PC-3 (cell line): ENCODE measurements around the gene DGKE. TPM values are rescaled to one million over a fixed set of nuclear protein-coding genes. Genes with fewer than 3 reads are reported as not detected.

Source experiments
- ATAC-seq: fragments of 200-7000 bp; cut with Tn5 transposase; 2 replicates; pipeline ENCODE4 v1.9.1; 2020; ENCODE audit warnings: mild to moderate bottlenecking, moderate library complexity
- BruUV-seq: library from RNA; stranded (reverse); fragments of 400-500 nt; replicated peaks from 2 replicates; lab custom pipeline; 2021; lab: Mats Ljungman, UMichigan
- CTCF ChIA-PET: fragments of 300-600 bp; sonication (Branson Sonifier 250); formaldehyde crosslinking; loops from one replicate; lab custom pipeline; 2022; ENCODE audit warnings: antibody characterized with exemption; lab: Charles Lee
- POLR2A ChIA-PET: fragments of 300-600 bp; sonication (Branson Sonifier 250); formaldehyde crosslinking; loops from one replicate; lab custom pipeline; 2022; ENCODE audit warnings: antibody characterized with exemption; ENCODE audit not compliant: unreplicated experiment; lab: Charles Lee
- DNase-seq: peaks from one replicate; pipeline ENCODE4 v3.0.0-alpha.2; 2015
- H2AFZ ChIP-seq: fragments of 300-600 bp; sonication (generic); 2 replicates; pipeline ENCODE4 v1.6.0; 2016; ENCODE audit warnings: antibody characterized with exemption, low read length
- H3F3A ChIP-seq: fragments of 300-600 bp; sonication (generic); one replicate; pipeline ENCODE4 v1.6.0; 2017; ENCODE audit warnings: antibody characterized with exemption, low read length, control low read depth, mild to moderate bottlenecking; ENCODE audit not compliant: unreplicated experiment
- H3K27ac ChIP-seq: fragments of 300-600 bp; sonication (generic); 2 replicates; pipeline ENCODE4 v1.5.1; 2016; ENCODE audit warnings: mild to moderate bottlenecking, low read length
- H3K27me3 ChIP-seq: fragments of 300-600 bp; sonication (generic); 2 replicates; pipeline ENCODE4 v1.6.1; 2016; ENCODE audit warnings: low read length, mixed read lengths
- H3K36me3 ChIP-seq: fragments of 300-600 bp; sonication (generic); 2 replicates; pipeline ENCODE4 v1.6.1; 2016; ENCODE audit warnings: low read depth, mixed run types, low read length, mixed read lengths
- H3K4me1 ChIP-seq: fragments of 300-600 bp; sonication (generic); 2 replicates; pipeline ENCODE4 v1.5.1; 2016; ENCODE audit warnings: low read length; ENCODE audit not compliant: insufficient read depth
- H3K4me2 ChIP-seq: fragments of 300-600 bp; sonication (generic); 2 replicates; pipeline ENCODE4 v1.6.0; 2016; ENCODE audit warnings: low read length
- H3K4me3 ChIP-seq: fragments of 300-600 bp; sonication (generic); 2 replicates; pipeline ENCODE4 v1.5.1; 2016; ENCODE audit warnings: mild to moderate bottlenecking, low read length, mixed read lengths
- H3K79me2 ChIP-seq: fragments of 300-600 bp; sonication (generic); 2 replicates; pipeline ENCODE4 v1.6.1; 2017; ENCODE audit warnings: low read length, mixed read lengths
- H3K9ac ChIP-seq: fragments of 300-600 bp; sonication (generic); 2 replicates; pipeline ENCODE4 v1.6.0; 2016; ENCODE audit warnings: mild to moderate bottlenecking, low read length
- H3K9me2 ChIP-seq: fragments of 300-600 bp; sonication (generic); replicated peaks from 2 replicates; pipeline ENCODE4 v1.6.1; 2016; ENCODE audit warnings: mixed run types, low read length, mixed read lengths
- H3K9me3 ChIP-seq: fragments of 300-600 bp; sonication (generic); 2 replicates; pipeline ENCODE4 v1.6.1; 2016; ENCODE audit warnings: low read length, mixed read lengths
- H4K20me1 ChIP-seq: fragments of 300-600 bp; sonication (generic); 2 replicates; pipeline ENCODE4 v1.6.1; 2016; ENCODE audit warnings: low read length, mixed read lengths
- CTCF ChIP-seq: fragments of 300-600 bp; sonication (generic); conservative IDR thresholded peaks from 2 replicates; pipeline ENCODE4 v1.5.1; 2017; ENCODE audit warnings: antibody characterized with exemption, low read depth, mild to moderate bottlenecking, low read length
- EZH2 ChIP-seq: fragments of 300-600 bp; sonication (generic); IDR thresholded peaks from one replicate; pipeline ENCODE4 v1.6.1; 2017; ENCODE audit warnings: antibody characterized with exemption, mild to moderate bottlenecking, low read length; ENCODE audit not compliant: unreplicated experiment
- EZH2phosphoT487 ChIP-seq: fragments of 300-600 bp; sonication (generic); IDR thresholded peaks from 2 replicates; pipeline ENCODE4 v1.6.1; 2018; ENCODE audit warnings: mild to moderate bottlenecking, antibody characterized with exemption, low read length, borderline replicate concordance
- intact Hi-C: fragments of 100-400 bp; cut with micrococcal nuclease; formaldehyde crosslinking; loops from 2 replicates; pipeline ENCODE4 v1.9.0; 2023
- total RNA-seq: library from RNA; depleted of rRNA; stranded (reverse); fragments of >200 nt; gene quantifications from 2 replicates; pipeline ENCODE4 v1.2.3, GENCODE V29; 2014

DGKE gene
- total RNA-seq, 1 experiment from 2014 or later: 8.4 TPM

- H3K9me2 ChIP-seq: no peaks in the 10 kb centered on the region
- H3K27me3 ChIP-seq: no peaks in the 10 kb centered on the region
- no peak overlapping the region for H3K9ac ChIP-seq
- H3K4me3 ChIP-seq: no peak overlapping the region
- H2AFZ ChIP-seq: no peak overlapping the region
- H4K20me1 ChIP-seq: no peaks in the 10 kb centered on the region
- ChIA-PET POLR2A (no interaction called here), CTCF (interaction anchor here (0.6 kb wide), 1 partner anchor 26 kb away, joined by 3 read pairs; no protein-coding TSS in a partner anchor)
- DNase-seq (no peak), ATAC-seq (no peak)
- no peaks in the 10 kb centered on the region for H3K9me3 ChIP-seq
- no peaks in the 10 kb centered on the region for H3F3A ChIP-seq
- no peaks in the 10 kb centered on the region for H3K79me2 ChIP-seq
- H3K27ac ChIP-seq: no peak overlapping the region
- H3K4me2 ChIP-seq: no peak overlapping the region
- intact Hi-C loops: no loop called here
- no peak for TF ChIP-seq EZH2
- no peaks in the 10 kb centered on the region for H3K4me1 ChIP-seq
- H3K36me3 ChIP-seq: peaks cover 13% of the 10 kb centered on the region
- BruUV-seq: no TSS peak
Measured at GRCh38 chr17:56868716-56869115, 34.8 kb downstream of the DGKE start.

GRCh38 chr17:56870081-56870651, 36.2 kb downstream of the DGKE start:
- Histone ChIP-seq H4K20me1 (no peaks in the 10 kb centered on the region), H3K9ac (no peak overlapping the region), H3K27me3 (no peaks in the 10 kb centered on the region), H3K9me3 (no peaks in the 10 kb centered on the region), H3K36me3 (peaks cover 5% of the 10 kb centered on the region; the same call in 1 of the 2 replicates), H3K9me2 (no peaks in the 10 kb centered on the region), H3K4me1 (no peaks in the 10 kb centered on the region), H3K79me2 (no peaks in the 10 kb centered on the region), H3K27ac (no peak overlapping the region), H3K4me2 (no peak overlapping the region), H3F3A (no peaks in the 10 kb centered on the region), H2AFZ (no peak overlapping the region), H3K4me3 (no peak overlapping the region)
- POLR2A ChIA-PET: no interaction called here
- no peak for ATAC-seq
- TF ChIP-seq EZH2phosphoT487 (no peak), EZH2 (no peak), CTCF (no peak)
- intact Hi-C loops: no loop called here
- CTCF ChIA-PET: no interaction called here
- DNase-seq: peak; percentile 21
- BruUV-seq: no TSS peak

- Histone ChIP-seq H3K27ac (no peak overlapping the region), H3F3A (no peaks in the 10 kb centered on the region), H3K4me3 (no peak overlapping the region), H3K9ac (no peak overlapping the region), H3K4me2 (no peak overlapping the region), H3K9me2 (no peaks in the 10 kb centered on the region), H2AFZ (no peak overlapping the region), H3K79me2 (no peaks in the 10 kb centered on the region), H3K9me3 (no peaks in the 10 kb centered on the region), H3K4me1 (no peaks in the 10 kb centered on the region), H4K20me1 (no peaks in the 10 kb centered on the region), H3K27me3 (no peaks in the 10 kb centered on the region), H3K36me3 (no peaks in the 10 kb centered on the region)
- ChIA-PET CTCF (no interaction called here), POLR2A (no interaction called here)
- TF ChIP-seq CTCF: no peak
- TF ChIP-seq EZH2: no peak
- TF ChIP-seq EZH2phosphoT487: no peak
- intact Hi-C loops: no loop called here
- ATAC-seq: no peak
- no peak for DNase-seq
- BruUV-seq: no TSS peak
Measured at GRCh38 chr17:56876766-56877179, 42.8 kb downstream of the DGKE start.
